Hepatocyte (in vitro differentiated cells): ENCODE data around the gene RPS6KA2. TPM values are rescaled to one million over a fixed set of nuclear protein-coding genes. Genes with fewer than 3 reads are reported as not detected.

Experiments
- DNase-seq: peaks from one replicate; pipeline ENCODE4 v3.0.0-alpha.2; 2016; ENCODE audit warnings: low spot score
- H2AFZ ChIP-seq: fragments of 200-600 bp; sonication (generic); 2 replicates; pipeline ENCODE4 v1.6.0; 2016; ENCODE audit warnings: antibody characterized with exemption, mild to moderate bottlenecking
- H3K27ac ChIP-seq: fragments of 200-600 bp; sonication (generic); 2 replicates; pipeline ENCODE4 v1.5.1; 2016; ENCODE audit warnings: mild to moderate bottlenecking
- H3K27me3 ChIP-seq: fragments of 200-600 bp; sonication (generic); 2 replicates; pipeline ENCODE4 v1.6.1; 2016
- H3K36me3 ChIP-seq: fragments of 200-600 bp; sonication (generic); replicated peaks from 2 replicates; pipeline ENCODE4 v1.5.1; 2016; ENCODE audit warnings: low read depth; ENCODE audit not compliant: insufficient read depth
- H3K4me1 ChIP-seq: fragments of 200-600 bp; sonication (generic); 2 replicates; pipeline ENCODE4 v1.5.1; 2016; ENCODE audit warnings: mild to moderate bottlenecking, moderate library complexity; ENCODE audit not compliant: insufficient read depth
- H3K4me2 ChIP-seq: fragments of 200-600 bp; sonication (generic); 2 replicates; pipeline ENCODE4 v1.6.0; 2016
- H3K4me3 ChIP-seq: fragments of 200-600 bp; sonication (generic); 2 replicates; pipeline ENCODE4 v1.5.1; 2016; ENCODE audit warnings: mild to moderate bottlenecking
- H3K79me2 ChIP-seq: fragments of 200-600 bp; sonication (generic); 2 replicates; pipeline ENCODE4 v1.6.0; 2017; ENCODE audit warnings: mild to moderate bottlenecking
- H3K9me2 ChIP-seq: fragments of 200-600 bp; sonication (generic); replicated peaks from 2 replicates; pipeline ENCODE4 v1.6.0; 2017; ENCODE audit warnings: mild to moderate bottlenecking; ENCODE audit not compliant: insufficient read depth
- H3K9me3 ChIP-seq: fragments of 200-600 bp; sonication (generic); 2 replicates; pipeline ENCODE4 v1.5.1; 2016; ENCODE audit warnings: low read depth, mild to moderate bottlenecking
- H4K20me1 ChIP-seq: fragments of 200-600 bp; sonication (generic); 2 replicates; pipeline ENCODE4 v1.6.0; 2016; ENCODE audit warnings: mild to moderate bottlenecking; ENCODE audit not compliant: insufficient read depth, poor library complexity, severe bottlenecking
- EZH2 ChIP-seq: fragments of 200-600 bp; sonication (generic); IDR thresholded peaks from 2 replicates; pipeline ENCODE4 v1.6.1; 2016; ENCODE audit warnings: antibody characterized with exemption, mild to moderate bottlenecking, borderline replicate concordance
- EZH2phosphoT487 ChIP-seq: fragments of 200-600 bp; sonication (generic); IDR thresholded peaks from one replicate; pipeline ENCODE4 v1.6.1; 2018; ENCODE audit warnings: antibody characterized with exemption, mild to moderate bottlenecking, low read depth, moderate library complexity; ENCODE audit not compliant: unreplicated experiment, severe bottlenecking
- WGBS: methylation state at CpG from one replicate; pipeline ENCODE4 v1.1.6; 2016; ENCODE audit warnings: low lambda C conversion rate; ENCODE audit errors: missing lambda C conversion rate; 5-methylcytosine and 5-hydroxymethylcytosine counted together
- polyA plus RNA-seq: library from polyadenylated mRNA; unstranded; fragments of >200 nt; fragmentation: Nextera tagmentation; extraction: Ambion mirVana; gene quantifications from 2 replicates; pipeline ENCODE4 v1.2.1, GENCODE V29; 2016
- total RNA-seq: library from RNA; depleted of rRNA; stranded (reverse); fragments of >200 nt; gene quantifications from 2 replicates; pipeline ENCODE4 v1.2.3, GENCODE V29; 2014
- TF ChIP-seq, protein P1 (sequence below): fragments of 200-600 bp; sonication (generic); IDR thresholded peaks from 2 replicates; pipeline ENCODE4 v1.5.1; 2016; ENCODE audit warnings: antibody characterized with exemption, mild to moderate bottlenecking; ENCODE audit not compliant: poor library complexity

Gene RPS6KA2
- total and polyA plus RNA-seq, 2 experiments from 2014 or later, result 27.7 to 29.2 TPM

GRCh38 chr6:166523782-166524559, 103.1 kb downstream of the RPS6KA2 start:
- no peaks in the 10 kb centered on the region for H4K20me1 ChIP-seq
- H3K79me2 ChIP-seq, result no peaks in the 10 kb centered on the region
- H3K9me2 ChIP-seq, result no peaks in the 10 kb centered on the region
- H3K4me3 ChIP-seq, result no peak overlapping the region
- no peaks in the 10 kb centered on the region for H3K36me3 ChIP-seq
- no peak overlapping the region for H2AFZ ChIP-seq
- TF ChIP-seq EZH2 (no peak), EZH2phosphoT487 (no peak)
- TF ChIP-seq, protein P1, sequence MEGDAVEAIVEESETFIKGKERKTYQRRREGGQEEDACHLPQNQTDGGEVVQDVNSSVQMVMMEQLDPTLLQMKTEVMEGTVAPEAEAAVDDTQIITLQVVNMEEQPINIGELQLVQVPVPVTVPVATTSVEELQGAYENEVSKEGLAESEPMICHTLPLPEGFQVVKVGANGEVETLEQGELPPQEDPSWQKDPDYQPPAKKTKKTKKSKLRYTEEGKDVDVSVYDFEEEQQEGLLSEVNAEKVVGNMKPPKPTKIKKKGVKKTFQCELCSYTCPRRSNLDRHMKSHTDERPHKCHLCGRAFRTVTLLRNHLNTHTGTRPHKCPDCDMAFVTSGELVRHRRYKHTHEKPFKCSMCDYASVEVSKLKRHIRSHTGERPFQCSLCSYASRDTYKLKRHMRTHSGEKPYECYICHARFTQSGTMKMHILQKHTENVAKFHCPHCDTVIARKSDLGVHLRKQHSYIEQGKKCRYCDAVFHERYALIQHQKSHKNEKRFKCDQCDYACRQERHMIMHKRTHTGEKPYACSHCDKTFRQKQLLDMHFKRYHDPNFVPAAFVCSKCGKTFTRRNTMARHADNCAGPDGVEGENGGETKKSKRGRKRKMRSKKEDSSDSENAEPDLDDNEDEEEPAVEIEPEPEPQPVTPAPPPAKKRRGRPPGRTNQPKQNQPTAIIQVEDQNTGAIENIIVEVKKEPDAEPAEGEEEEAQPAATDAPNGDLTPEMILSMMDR, result no peak
- no peaks in the 10 kb centered on the region for H3K27me3 ChIP-seq
- H3K4me1 ChIP-seq, result no peaks in the 10 kb centered on the region
- DNase-seq, result no peak
- H3K9me3 ChIP-seq, result no peaks in the 10 kb centered on the region
- WGBS, result 90% methylated on average over 16 of the region's 16 CpGs
- H3K27ac ChIP-seq, result no peak overlapping the region
- no peak overlapping the region for H3K4me2 ChIP-seq

- H3K4me1 ChIP-seq, result no peaks in the 10 kb centered on the region
- H3K36me3 ChIP-seq, result no peaks in the 10 kb centered on the region
- 97% methylated on average over 10 of the region's 10 CpGs for WGBS
- no peaks in the 10 kb centered on the region for H4K20me1 ChIP-seq
- no peak overlapping the region for H3K4me3 ChIP-seq
- no peaks in the 10 kb centered on the region for H3K79me2 ChIP-seq
- TF ChIP-seq EZH2phosphoT487 (no peak), EZH2 (no peak)
- TF ChIP-seq, protein P1, result no peak
- H3K4me2 ChIP-seq, result no peak overlapping the region
- no peaks in the 10 kb centered on the region for H3K9me2 ChIP-seq
- no peak for DNase-seq
- no peaks in the 10 kb centered on the region for H3K27me3 ChIP-seq
- H2AFZ ChIP-seq, result no peak overlapping the region
- no peak overlapping the region for H3K27ac ChIP-seq
- H3K9me3 ChIP-seq, result no peaks in the 10 kb centered on the region
Measured at GRCh38 chr6:166520905-166521834, 105.9 kb downstream of the RPS6KA2 start.

GRCh38 chr6:166516251-166516884, 110.7 kb downstream of the RPS6KA2 start:
- H3K4me2 ChIP-seq, result no peak overlapping the region
- no peaks in the 10 kb centered on the region for H3K9me3 ChIP-seq
- no peak overlapping the region for H2AFZ ChIP-seq
- H3K79me2 ChIP-seq, result no peaks in the 10 kb centered on the region
- WGBS, result 80% methylated on average over 7 of the region's 7 CpGs
- no peak overlapping the region for H3K27ac ChIP-seq
- H3K36me3 ChIP-seq, result no peaks in the 10 kb centered on the region
- no peak overlapping the region for H3K4me3 ChIP-seq
- H4K20me1 ChIP-seq, result no peaks in the 10 kb centered on the region
- H3K4me1 ChIP-seq, result no peaks in the 10 kb centered on the region
- no peak for DNase-seq
- no peaks in the 10 kb centered on the region for H3K9me2 ChIP-seq
- H3K27me3 ChIP-seq, result no peaks in the 10 kb centered on the region
- TF ChIP-seq, protein P1, result no peak
- TF ChIP-seq EZH2phosphoT487, result no peak
- no peak for TF ChIP-seq EZH2
